ENCODE data around the gene CAPRIN2. TPM values are rescaled to one million over a fixed set of nuclear protein-coding genes. Genes with fewer than 3 reads are reported as not detected.

The CAPRIN2 gene
- total and polyA plus RNA-seq, 2 of the 8 experiments (the other 6 are each of a cell fraction or from before 2014, with no cell fraction given): 24.8 to 52.0 TPM

- Histone ChIP-seq H4K5ac (ENCODE audit: insufficient read length, low read depth, low read length) (no peak overlapping the region), H2BK12ac (ENCODE audit: low read depth, low read length) (no peak overlapping the region; the same call in 1 of the 2 replicates), H3K23me2 (ENCODE audit: low read depth, low read length) (peaks cover 12% of the 10 kb centered on the region), H2AFZ (ENCODE audit: low read length) (no peak overlapping the region), H3K9ac (replicated peaks in 1 of 4; ENCODE audit: extremely low read depth in 1 of 4, low read depth in 3 of 4, low read length in 3 of 4) (no peak overlapping the region), H4K8ac (ENCODE audit: extremely low read depth, insufficient read depth, low read length) (no peak overlapping the region), H3K4me2 (ENCODE audit: insufficient read depth in 1 of 2, low read depth in 2 of 2, low read length in 2 of 2) (no peak overlapping the region), H3K4ac (replicated peaks; ENCODE audit: insufficient read length, low read depth, low read length) (no peak overlapping the region), H2BK120ac (replicated peaks; ENCODE audit: low read depth, low read length) (no peak overlapping the region), H2BK15ac (ENCODE audit: low read length) (no peak overlapping the region), H3K4me3 (ENCODE audit: extremely low read depth in 1 of 4, insufficient read depth in 2 of 4, low read depth in 3 of 4, low read length in 4 of 4) (no peak overlapping the region), H3K27me3 (replicated peaks in 1 of 4; ENCODE audit: control insufficient read depth in 3 of 4, extremely low read depth in 1 of 4, insufficient read depth in 3 of 4, low read length in 3 of 4) (no peaks in the 10 kb centered on the region), H3K14ac (ENCODE audit: insufficient read length) (no peak overlapping the region), H3K18ac (ENCODE audit: extremely low read depth, low read length) (no peak overlapping the region), H4K20me1 (replicated peaks in 1 of 2; ENCODE audit: control insufficient read depth in 1 of 2, insufficient read depth in 2 of 2, low read length in 2 of 2) (peaks cover 0 to 11% of the 10 kb centered on the region in 2 experiments), H3K27ac (ENCODE audit: low read depth, low read length) (no peak overlapping the region), H3K36me3 (ENCODE audit: control insufficient read depth in 2 of 4, insufficient read depth in 4 of 4, low read length in 3 of 4) (no peaks in the 10 kb centered on the region), H2BK5ac (ENCODE audit: low read depth, low read length) (no peak overlapping the region; the same call in 1 of the 2 replicates), H3K79me1 (ENCODE audit: low read depth, low read length) (peaks cover 6% of the 10 kb centered on the region; the same call in 1 of the 2 replicates), H2AK5ac (ENCODE audit: low read depth, low read length) (0 out of 2 replicates have a peak overlapping the region, but pooled peaks have one; percentile 7), H3K56ac (replicated peaks; ENCODE audit: insufficient read length, low read depth, low read length) (no peak overlapping the region), H4K91ac (replicated peaks; ENCODE audit: insufficient read length, low read length) (no peak overlapping the region), H3K23ac (ENCODE audit: insufficient read length) (no peak overlapping the region), H3K79me2 (ENCODE audit: control insufficient read depth in 1 of 2, insufficient read depth in 2 of 2, low read length in 2 of 2) (peaks cover 0 to 41% of the 10 kb centered on the region in 2 experiments; a peak in 2 of 4 replicates), H2BK20ac (ENCODE audit: low read length) (no peak overlapping the region), H3K9me3 (ENCODE audit: insufficient read depth in 2 of 2, low read depth in 1 of 2, low read length in 1 of 2) (no peaks in the 10 kb centered on the region), H3K4me1 (replicated peaks in 1 of 4; ENCODE audit: control insufficient read depth in 3 of 4, insufficient read depth in 4 of 4, low read length in 3 of 4) (peaks cover 0 to 1% (median under 1%) of the 10 kb centered on the region in 4 experiments; a peak in 4 of 7 replicates)
- peak; percentile 45 for FAIRE-seq
- 86% methylated on average over 4 of the region's 4 CpGs; no CpG with 5 or more reads in 1 of the 2 experiments for WGBS, 2 experiments (ENCODE audit: extremely low coverage in 1 of 2, insufficient coverage in 1 of 2, insufficient read length in 1 of 2, insufficient replicate concordance in 2 of 2, low coverage in 1 of 2, low lambda C conversion rate in 2 of 2, missing lambda C conversion rate in 1 of 2)
- ChIA-PET POLR2A (ENCODE audit: partially characterized antibody) (interaction anchor here (0.9 kb wide), 1 partner anchor 35 kb away, joined by 3 read pairs; no protein-coding TSS in a partner anchor), CTCF (ENCODE audit: partially characterized antibody) (interaction anchor here (0.6 kb wide), 1 partner anchor 318 kb away, joined by 3 read pairs; no protein-coding TSS in a partner anchor)
- no peak for DNase-seq (ENCODE audit: low read depth in 1 of 2, low spot score in 2 of 2)
- no peak for TF ChIP-seq CHD1 (IDR thresholded peaks at IDR 0.05; ENCODE audit: low read depth, low read length)
- TF ChIP-seq CTBP2 (IDR thresholded peaks at IDR 0.05; ENCODE audit: borderline replicate concordance, insufficient read depth, insufficient read length, low read length): no peak
- no peak for TF ChIP-seq NANOG (IDR thresholded peaks at IDR 0.05; ENCODE audit: insufficient read depth, low read depth, low read length, poor library complexity, severe bottlenecking)
- no peak for TF ChIP-seq GABPA (IDR thresholded peaks at IDR 0.05; ENCODE audit: borderline replicate concordance, insufficient read depth, low read length)
- TF ChIP-seq KDM4A (IDR thresholded peaks at IDR 0.05; ENCODE audit: low read depth, low read length, severe bottlenecking): no peak
- TF ChIP-seq RFX5 (IDR thresholded peaks at IDR 0.05; ENCODE audit: borderline replicate concordance, low read depth, low read length): no peak
- TF ChIP-seq PHF8 (conservative IDR thresholded peaks at IDR 0.05; ENCODE audit: low read depth, low read length): no peak
- no peak for TF ChIP-seq RBBP5 (IDR thresholded peaks at IDR 0.05; ENCODE audit: borderline replicate concordance, low read depth, low read length)
- TF ChIP-seq, protein P1, sequence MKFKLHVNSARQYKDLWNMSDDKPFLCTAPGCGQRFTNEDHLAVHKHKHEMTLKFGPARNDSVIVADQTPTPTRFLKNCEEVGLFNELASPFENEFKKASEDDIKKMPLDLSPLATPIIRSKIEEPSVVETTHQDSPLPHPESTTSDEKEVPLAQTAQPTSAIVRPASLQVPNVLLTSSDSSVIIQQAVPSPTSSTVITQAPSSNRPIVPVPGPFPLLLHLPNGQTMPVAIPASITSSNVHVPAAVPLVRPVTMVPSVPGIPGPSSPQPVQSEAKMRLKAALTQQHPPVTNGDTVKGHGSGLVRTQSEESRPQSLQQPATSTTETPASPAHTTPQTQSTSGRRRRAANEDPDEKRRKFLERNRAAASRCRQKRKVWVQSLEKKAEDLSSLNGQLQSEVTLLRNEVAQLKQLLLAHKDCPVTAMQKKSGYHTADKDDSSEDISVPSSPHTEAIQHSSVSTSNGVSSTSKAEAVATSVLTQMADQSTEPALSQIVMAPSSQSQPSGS (IDR thresholded peaks at IDR 0.05; ENCODE audit: low read length): no peak
Observed at GRCh38 chr12:30691122-30691879, 63.5 kb downstream of the CAPRIN2 start.

Data from H1 (cell line).